Nephron (organoid): ENCODE measurements around the gene GALNT6.

Experiments used
- H3K27ac Mint-ChIP-seq, 3 experiments: 2 replicates each; pipeline ENCODE4 v1.8.0; 2020; ENCODE audit warnings: mixed read lengths in 3 of 3, mild to moderate bottlenecking in 2 of 3, moderate library complexity in 1 of 3
- H3K27me3 Mint-ChIP-seq: 2 replicates; pipeline ENCODE4 v1.8.0; 2021; ENCODE audit warnings: low read depth, mild to moderate bottlenecking, moderate library complexity, mixed read lengths
- H3K36me3 Mint-ChIP-seq: 2 replicates; pipeline ENCODE4 v1.8.0; 2020; ENCODE audit warnings: low read depth, mixed read lengths
- H3K4me1 Mint-ChIP-seq: 2 replicates; pipeline ENCODE4 v1.8.0; 2020; ENCODE audit warnings: mixed read lengths
- H3K4me3 Mint-ChIP-seq, 3 experiments: 2 replicates each; pipeline ENCODE4 v1.8.0; 2020; ENCODE audit warnings: mild to moderate bottlenecking in 3 of 3, mixed read lengths in 3 of 3, moderate library complexity in 2 of 3
- H3K9me3 Mint-ChIP-seq: 2 replicates; pipeline ENCODE4 v1.8.0; 2020; ENCODE audit warnings: mixed read lengths
- TF ChIP-seq, protein P1 (sequence below), 3 experiments: fragments of 200-600 bp; sonication (generic); IDR thresholded peaks; one replicate each; pipeline ENCODE4 v1.5.0; 2021; ENCODE audit warnings: antibody characterized with exemption in 3 of 3; ENCODE audit not compliant: unreplicated experiment in 3 of 3

The GALNT6 gene

GRCh38 chr12:51404627-51405026 is 13.4 kb upstream of the GALNT6 start:
- no peaks in the 10 kb centered on the region for H3K9me3 Mint-ChIP-seq
- H3K36me3 Mint-ChIP-seq = no peaks in the 10 kb centered on the region
- no peak overlapping the region for H3K4me3 Mint-ChIP-seq
- no peak overlapping the region for H3K27ac Mint-ChIP-seq
- H3K27me3 Mint-ChIP-seq = peaks cover 25% of the 10 kb centered on the region
- no peaks in the 10 kb centered on the region for H3K4me1 Mint-ChIP-seq
- TF ChIP-seq, protein P1, sequence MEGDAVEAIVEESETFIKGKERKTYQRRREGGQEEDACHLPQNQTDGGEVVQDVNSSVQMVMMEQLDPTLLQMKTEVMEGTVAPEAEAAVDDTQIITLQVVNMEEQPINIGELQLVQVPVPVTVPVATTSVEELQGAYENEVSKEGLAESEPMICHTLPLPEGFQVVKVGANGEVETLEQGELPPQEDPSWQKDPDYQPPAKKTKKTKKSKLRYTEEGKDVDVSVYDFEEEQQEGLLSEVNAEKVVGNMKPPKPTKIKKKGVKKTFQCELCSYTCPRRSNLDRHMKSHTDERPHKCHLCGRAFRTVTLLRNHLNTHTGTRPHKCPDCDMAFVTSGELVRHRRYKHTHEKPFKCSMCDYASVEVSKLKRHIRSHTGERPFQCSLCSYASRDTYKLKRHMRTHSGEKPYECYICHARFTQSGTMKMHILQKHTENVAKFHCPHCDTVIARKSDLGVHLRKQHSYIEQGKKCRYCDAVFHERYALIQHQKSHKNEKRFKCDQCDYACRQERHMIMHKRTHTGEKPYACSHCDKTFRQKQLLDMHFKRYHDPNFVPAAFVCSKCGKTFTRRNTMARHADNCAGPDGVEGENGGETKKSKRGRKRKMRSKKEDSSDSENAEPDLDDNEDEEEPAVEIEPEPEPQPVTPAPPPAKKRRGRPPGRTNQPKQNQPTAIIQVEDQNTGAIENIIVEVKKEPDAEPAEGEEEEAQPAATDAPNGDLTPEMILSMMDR (IDR thresholded peaks at IDR 0.05; ENCODE audit: unreplicated experiment in 3 of 3) = no peak

DNA sequence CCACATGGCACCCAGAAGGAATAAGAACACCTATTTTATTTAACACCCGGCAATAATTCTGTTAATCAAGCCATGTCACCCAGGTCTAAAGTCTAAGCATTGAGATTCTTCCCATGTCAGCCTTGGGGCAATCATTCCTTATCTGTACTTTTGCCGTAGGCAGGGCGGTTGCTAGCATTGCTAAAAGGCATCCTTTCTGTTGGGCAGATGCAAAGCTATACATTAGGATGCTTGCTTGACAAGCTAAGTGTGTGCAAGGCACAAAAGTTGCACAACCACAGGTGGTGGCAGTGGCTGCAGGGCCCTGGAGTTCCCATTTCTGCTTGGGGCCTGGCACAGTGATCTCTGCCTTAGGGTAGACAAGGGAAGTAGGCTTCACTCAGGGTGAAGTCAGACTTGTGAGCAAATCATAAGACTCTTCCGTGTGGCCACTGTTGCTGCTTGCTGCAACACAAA is 12.5 kb upstream of the GALNT6 start:
- H3K27ac Mint-ChIP-seq = no peak overlapping the region
- H3K27me3 Mint-ChIP-seq = peaks cover 32% of the 10 kb centered on the region
- H3K4me1 Mint-ChIP-seq = no peaks in the 10 kb centered on the region

DNA sequence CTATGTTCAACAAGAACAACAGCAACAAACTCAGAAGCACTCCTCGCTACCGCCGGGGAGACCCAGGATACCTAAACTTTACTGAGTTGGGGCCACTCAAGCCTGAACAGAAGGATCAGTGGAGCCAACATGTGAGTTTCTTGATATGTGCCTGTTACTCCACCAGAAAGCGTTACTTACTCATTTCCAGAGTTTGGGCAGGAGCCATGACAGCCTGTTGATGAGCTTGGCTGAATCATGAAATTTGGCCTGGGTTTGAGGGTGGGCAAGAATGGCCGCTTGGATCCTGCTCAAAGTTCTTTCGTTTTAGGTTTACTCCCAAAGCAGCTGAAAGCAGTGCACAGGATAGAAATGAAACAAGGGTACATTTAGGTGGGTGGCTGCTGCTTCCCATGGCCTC is 12.0 kb upstream of the GALNT6 start:
- TF ChIP-seq, protein P1 (IDR thresholded peaks at IDR 0.05; ENCODE audit: unreplicated experiment in 3 of 3) = no peak
- H3K27ac Mint-ChIP-seq = no peak overlapping the region
- H3K4me1 Mint-ChIP-seq = no peaks in the 10 kb centered on the region
- no peaks in the 10 kb centered on the region for H3K9me3 Mint-ChIP-seq
- no peak overlapping the region for H3K4me3 Mint-ChIP-seq
- H3K27me3 Mint-ChIP-seq = peaks cover 36% of the 10 kb centered on the region
- H3K36me3 Mint-ChIP-seq = no peaks in the 10 kb centered on the region

More for the DNA sequence above, 12.5 kb upstream of the GALNT6 start:
- no peak overlapping the region for H3K4me3 Mint-ChIP-seq
- no peaks in the 10 kb centered on the region for H3K36me3 Mint-ChIP-seq
- TF ChIP-seq, protein P1 (IDR thresholded peaks at IDR 0.05; ENCODE audit: unreplicated experiment in 3 of 3) = no peak
- H3K9me3 Mint-ChIP-seq = no peaks in the 10 kb centered on the region

- no peak overlapping the region for H3K4me3 Mint-ChIP-seq
- no peaks in the 10 kb centered on the region for H3K4me1 Mint-ChIP-seq
- H3K27ac Mint-ChIP-seq = no peak overlapping the region
These were observed 10.7 kb upstream of the GALNT6 start for GRCh38 chr12:51401900-51402299.

GRCh38 chr12:51401486-51401885 is 10.3 kb upstream of the GALNT6 start:
- peaks cover 37% of the 10 kb centered on the region for H3K27me3 Mint-ChIP-seq
- H3K27ac Mint-ChIP-seq = no peak overlapping the region
- H3K4me3 Mint-ChIP-seq = no peak overlapping the region
- TF ChIP-seq, protein P1 (IDR thresholded peaks at IDR 0.05; ENCODE audit: unreplicated experiment in 3 of 3) = no peak
- no peaks in the 10 kb centered on the region for H3K9me3 Mint-ChIP-seq
- H3K4me1 Mint-ChIP-seq = no peaks in the 10 kb centered on the region
- H3K36me3 Mint-ChIP-seq = no peaks in the 10 kb centered on the region

More at GRCh38 chr12:51401900-51402299, 10.7 kb upstream of the GALNT6 start:
- TF ChIP-seq, protein P1 (IDR thresholded peaks at IDR 0.05; ENCODE audit: unreplicated experiment in 3 of 3) = no peak
- no peaks in the 10 kb centered on the region for H3K9me3 Mint-ChIP-seq
- H3K27me3 Mint-ChIP-seq = peaks cover 37% of the 10 kb centered on the region
- H3K36me3 Mint-ChIP-seq = no peaks in the 10 kb centered on the region

DNA sequence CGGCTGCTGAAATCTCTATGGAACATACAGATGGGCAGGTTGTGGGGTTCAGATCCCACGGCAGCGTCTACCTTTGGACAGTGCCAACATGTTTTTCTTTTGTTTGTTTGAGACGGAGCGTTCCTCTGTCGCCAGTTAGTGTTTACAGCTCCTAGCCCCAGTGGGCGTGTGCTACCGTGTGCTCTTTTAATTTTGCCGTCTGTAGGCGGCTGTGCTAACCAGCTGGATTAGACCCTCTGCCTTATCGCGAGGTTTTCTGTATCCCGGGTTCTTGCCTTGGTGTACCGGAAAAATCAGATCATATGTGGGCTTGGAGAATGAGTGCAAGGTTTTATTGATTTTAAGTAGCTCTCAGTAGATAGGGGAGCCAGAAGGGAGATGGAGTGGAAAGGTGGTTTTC is 9.8 kb upstream of the GALNT6 start:
- TF ChIP-seq, protein P1 (IDR thresholded peaks at IDR 0.05; ENCODE audit: unreplicated experiment in 3 of 3) = no peak
- Mint-ChIP-seq H3K9me3 (no peaks in the 10 kb centered on the region), H3K36me3 (no peaks in the 10 kb centered on the region), H3K27ac (no peak overlapping the region), H3K4me3 (no peak overlapping the region), H3K27me3 (peaks cover 39% of the 10 kb centered on the region), H3K4me1 (no peaks in the 10 kb centered on the region)
